NCI-H1417 treated with DMSO at 0.1 percent for 48 hours (cell line): ENCODE results near the gene CHRNB1.

Experiments used
- DNase-seq: peaks from one replicate; lab custom pipeline; 2025; lab: John Stamatoyannopoulos, UW

Gene CHRNB1

DNA sequence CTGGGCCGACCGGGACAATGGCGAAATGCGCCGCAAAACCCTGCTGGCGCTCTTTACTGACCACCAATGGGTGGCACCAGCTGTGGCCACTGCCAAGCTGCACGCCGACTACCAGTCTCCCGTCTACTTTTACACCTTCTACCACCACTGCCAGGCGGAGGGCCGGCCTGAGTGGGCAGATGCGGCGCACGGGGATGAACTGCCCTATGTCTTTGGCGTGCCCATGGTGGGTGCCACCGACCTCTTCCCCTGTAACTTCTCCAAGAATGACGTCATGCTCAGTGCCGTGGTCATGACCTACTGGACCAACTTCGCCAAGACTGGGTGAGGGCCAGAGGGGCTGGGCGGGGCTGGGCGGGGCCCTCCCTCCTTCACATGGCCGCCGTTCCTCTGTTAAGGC lies 29.1 kb upstream of the CHRNB1 start:
- no peak for DNase-seq

DNA sequence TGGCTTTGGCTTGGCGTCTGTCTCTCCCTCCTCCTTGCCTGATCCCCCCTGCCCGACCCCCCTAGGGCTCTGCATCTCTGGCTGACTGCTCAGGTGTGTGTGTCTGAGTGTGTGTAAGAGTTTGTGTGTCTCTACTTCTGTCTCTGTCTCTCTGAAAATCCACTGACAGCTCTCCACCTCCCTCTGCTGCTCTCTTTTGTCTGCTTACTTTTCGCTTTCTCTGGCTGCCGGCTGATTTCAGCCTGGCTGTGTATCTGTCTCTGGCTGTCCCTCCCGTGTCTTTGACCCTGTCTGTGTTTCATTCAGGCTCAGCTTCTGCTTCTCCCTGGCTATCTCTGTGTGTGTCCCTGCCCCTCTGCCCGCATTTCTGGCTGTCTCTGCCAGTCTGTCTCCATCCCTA lies 28.5 kb upstream of the CHRNB1 start:
- DNase-seq: no peak

- no peak for DNase-seq
Measured at GRCh38 chr17:7417056-7417655, 27.7 kb upstream of the CHRNB1 start.

DNA sequence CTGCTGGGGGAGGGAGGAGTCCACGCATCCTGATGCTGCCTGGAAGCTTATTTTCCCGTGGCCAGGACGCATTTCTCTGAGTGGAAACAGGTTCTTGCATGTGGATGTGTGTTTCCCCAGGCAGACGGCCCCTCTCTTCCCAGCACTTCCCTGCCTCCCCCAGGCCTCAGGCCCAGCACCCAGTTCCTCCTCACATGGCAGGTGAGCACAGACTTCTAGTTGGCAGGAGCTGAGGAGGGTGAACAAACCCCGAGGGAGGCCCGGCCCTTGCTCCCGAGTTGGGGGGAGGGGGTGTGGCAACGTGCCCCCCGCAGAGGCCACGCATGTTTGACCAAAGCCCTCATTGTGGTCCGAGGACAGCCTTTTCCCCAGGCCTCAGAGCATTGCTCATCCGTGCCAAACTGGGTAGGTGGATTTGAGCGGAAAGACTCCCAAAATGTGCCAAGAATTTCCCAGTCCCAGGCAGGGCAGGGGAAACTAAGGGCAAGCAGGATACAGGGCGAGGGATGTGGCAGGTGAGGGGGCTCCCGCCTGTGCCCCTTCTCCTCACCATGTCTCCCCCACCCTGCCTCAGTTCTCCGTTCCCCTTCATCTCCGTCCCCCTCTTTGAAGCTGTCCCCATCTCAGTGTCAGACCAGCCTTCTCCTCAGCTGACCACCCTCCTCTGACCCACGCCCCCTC lies 26.2 kb upstream of the CHRNB1 start:
- DNase-seq: no peak

DNA sequence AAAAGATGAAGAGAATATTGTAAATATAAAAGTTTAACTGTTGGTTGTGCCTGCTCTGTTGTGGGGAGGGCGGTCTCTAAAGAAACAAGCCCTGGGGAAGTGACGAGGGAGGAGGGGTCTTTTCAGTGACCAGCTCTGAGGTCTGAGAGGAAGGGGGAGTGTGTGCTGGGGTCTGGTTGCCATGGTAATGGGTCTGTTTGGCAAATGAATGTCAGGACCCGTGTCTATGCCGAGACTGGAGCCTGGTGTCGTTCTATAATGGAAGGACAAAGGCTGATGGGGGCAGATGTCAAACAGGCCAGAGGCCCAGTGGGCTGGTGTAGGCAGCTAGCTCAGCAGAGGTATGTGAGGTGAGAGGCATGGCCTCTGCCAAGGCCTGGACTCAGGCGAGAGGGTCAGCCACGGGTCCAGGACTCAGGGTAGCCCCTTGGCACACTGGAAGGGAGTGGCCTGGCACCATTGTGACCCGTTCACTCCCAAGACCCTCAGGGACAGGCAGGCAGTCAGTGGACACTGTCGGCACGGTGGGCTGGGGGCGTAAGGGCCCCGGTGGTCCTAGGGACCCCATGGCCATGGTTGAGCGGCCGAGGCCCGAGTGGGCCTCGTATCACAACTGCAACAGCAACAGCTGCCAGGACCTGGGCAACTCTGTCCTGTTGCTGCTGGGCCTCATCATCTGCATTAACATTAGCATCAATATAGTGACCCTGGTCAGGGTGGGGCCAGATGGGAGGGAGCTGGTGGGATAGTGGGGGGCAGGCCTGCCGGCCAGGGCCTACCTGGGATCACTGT lies 24.8 kb upstream of the CHRNB1 start, which contains the start of gene SPEM1:
Gene SPEM1, plus strand, starts transcription at position 506 of the 792 bp plus-strand sequence. Its CDS starts 61 bp downstream, at position 567.
- DNase-seq: no peak

- DNase-seq: no peak
Measured at GRCh38 chr17:7421186-7421585, 23.7 kb upstream of the CHRNB1 start.

- DNase-seq: no peak
Measured at GRCh38 chr17:7423679-7424078, 21.2 kb upstream of the CHRNB1 start.

- DNase-seq: no peak
Measured at GRCh38 chr17:7425316-7425715, 19.5 kb upstream of the CHRNB1 start, which contains the start of gene SPEM2. Gene SPEM2, plus strand, starts transcription at chr17:7425616. Its CDS starts 73 bp downstream, at chr17:7425689.

GRCh38 chr17:7425756-7426155 lies 19.1 kb upstream of the CHRNB1 start:
- no peak for DNase-seq

DNA sequence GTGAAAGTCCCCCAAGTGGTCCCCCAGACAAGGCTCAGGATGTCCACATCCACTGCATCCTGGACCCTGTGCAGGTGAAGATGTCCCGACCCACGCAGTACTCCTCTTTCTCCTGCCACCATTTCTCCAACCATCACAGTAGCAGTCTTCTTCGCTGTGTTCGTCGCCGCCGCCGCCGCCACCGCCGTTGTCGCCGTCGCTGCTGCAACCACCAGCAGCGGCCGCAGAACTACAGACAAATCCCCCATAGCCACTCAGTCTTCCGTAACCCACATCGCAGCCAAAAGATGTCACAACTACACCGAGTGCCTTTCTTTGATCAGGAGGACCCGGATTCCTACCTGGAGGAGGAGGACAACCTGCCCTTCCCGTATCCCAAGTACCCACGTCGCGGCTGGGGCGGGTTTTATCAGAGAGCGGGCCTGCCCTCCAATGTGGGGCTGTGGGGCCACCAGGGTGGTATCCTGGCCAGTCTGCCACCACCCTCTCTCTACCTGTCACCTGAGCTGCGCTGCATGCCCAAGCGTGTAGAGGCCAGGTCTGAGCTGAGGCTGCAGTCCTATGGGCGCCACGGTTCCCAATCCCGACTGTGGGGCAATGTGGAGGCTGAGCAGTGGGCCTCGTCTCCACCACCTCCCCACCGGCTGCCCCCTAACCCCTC lies 18.5 kb upstream of the CHRNB1 start:
- DNase-seq: no peak

GRCh38 chr17:7426896-7427489 lies 17.9 kb upstream of the CHRNB1 start:
- DNase-seq: no peak

GRCh38 chr17:7427549-7427948 lies 17.3 kb upstream of the CHRNB1 start:
- DNase-seq: no peak

GRCh38 chr17:7428557-7428956 lies 16.3 kb upstream of the CHRNB1 start, which contains the start of gene SPEM3:
Gene SPEM3, plus strand, starts transcription at chr17:7428857. Its CDS starts 46 bp downstream, at chr17:7428903.
- no peak for DNase-seq

- no peak for DNase-seq
Measured at GRCh38 chr17:7429722-7430121, 15.1 kb upstream of the CHRNB1 start.

DNA sequence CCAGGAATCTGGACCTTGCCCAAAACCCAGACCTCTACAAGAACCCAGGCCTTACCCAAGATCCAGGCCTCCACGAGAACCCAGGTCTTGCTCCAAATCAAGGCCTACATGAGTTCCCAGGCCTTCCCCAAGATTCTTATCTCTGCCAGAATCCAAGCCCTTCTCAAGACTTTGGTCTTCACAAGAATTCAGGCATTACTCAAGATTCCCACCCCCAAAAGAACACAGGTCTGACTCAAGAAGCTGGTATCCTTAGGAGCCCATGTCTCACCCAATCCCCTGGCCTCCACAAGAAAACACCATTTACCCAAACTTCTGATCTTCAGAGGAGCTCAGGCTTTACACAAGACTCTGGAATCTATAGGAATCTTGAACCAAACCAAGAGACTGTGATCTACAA lies 13.6 kb upstream of the CHRNB1 start:
- DNase-seq: no peak

- DNase-seq: no peak
Measured at GRCh38 chr17:7432296-7432695, 12.6 kb upstream of the CHRNB1 start.

DNA sequence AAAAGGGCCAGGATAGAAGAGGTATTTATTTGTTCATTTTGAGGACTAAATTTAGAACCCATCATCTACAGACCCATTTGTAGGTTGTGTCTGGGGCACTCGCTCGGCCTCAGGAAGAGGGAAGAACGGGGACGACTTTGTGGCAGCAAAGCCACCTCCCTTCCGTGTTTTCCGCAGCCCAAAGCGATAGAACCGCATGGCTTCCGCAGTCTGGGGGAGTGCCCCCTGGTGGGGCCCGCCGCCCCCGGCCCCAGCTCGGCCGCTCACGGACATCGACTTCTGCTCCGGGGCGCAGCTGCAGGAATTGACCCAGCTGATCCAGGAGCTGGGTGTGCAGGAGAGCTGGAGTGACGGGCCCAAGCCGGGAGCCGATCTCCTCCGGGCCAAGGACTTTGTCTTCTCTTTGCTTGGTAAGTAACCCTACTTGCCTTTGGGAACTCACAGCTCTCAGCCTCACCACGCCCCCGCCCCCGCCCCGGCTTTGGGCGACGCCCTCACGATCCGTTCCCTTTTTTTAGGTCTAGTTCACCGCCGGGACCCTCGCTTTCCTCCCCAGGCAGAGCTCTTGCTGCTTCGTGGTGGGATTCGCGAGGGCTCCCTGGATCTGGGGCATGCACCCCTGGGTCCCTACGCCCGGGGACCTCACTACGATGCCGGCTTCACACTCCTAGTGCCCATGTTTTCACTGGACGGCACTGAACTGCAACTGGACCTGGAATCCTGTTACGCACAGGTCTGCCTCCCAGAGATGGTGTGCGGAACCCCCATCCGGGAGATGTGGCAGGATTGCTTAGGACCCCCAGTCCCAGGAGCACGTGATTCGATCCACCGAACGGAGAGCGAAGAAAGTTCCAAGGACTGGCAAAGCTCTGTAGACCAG lies 8.9 kb upstream of the CHRNB1 start:
- DNase-seq: no peak

GRCh38 chr17:7436556-7437368 lies 8.1 kb upstream of the CHRNB1 start:
- no peak for DNase-seq

DNA sequence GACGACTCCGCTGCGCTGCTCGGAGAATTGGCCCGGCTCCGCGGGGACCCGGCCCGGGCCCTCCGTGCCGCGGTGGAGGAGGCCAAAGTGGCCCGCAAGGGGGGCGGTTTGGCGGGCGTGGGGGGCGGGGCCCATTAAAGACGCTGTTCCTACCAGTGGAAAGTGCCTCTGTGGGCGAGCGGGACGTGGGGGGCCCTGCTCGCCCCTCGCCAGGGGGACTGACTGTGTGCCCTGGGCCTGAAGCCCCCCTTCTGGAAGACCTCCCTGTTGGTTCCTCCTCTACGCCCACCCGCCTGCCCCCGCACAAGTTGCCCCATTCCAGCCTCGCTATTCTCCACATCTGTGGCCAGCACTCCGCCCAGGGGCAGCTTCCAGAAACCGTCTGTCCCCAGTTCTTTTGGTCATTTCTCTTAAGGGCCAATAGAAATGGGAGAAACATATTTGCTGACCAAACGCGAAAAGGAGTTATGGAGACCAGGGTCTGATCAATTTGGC lies 7.4 kb upstream of the CHRNB1 start:
- no peak for DNase-seq
